HL-60 (cell line): ENCODE data around the gene WDR49.

Experiments used
- DNase-seq, 2 experiments: peaks; one replicate each; pipeline ENCODE4 v3.0.0-alpha.2; 2010 to 2020; ENCODE audit warnings: low read depth in 1 of 2, low spot score in 1 of 2
- H3K27ac ChIP-seq: fragments of 250-450 bp; sonication (Bioruptor Pico); replicated peaks from 2 replicates; pipeline ENCODE4 v1.5.1; 2020; ENCODE audit warnings: mild to moderate bottlenecking, moderate library complexity
- H3K27me3 ChIP-seq: fragments of 250-450 bp; sonication (Bioruptor Pico); 2 replicates; pipeline ENCODE4 v1.5.1; 2021; ENCODE audit warnings: mild to moderate bottlenecking, moderate library complexity; ENCODE audit not compliant: insufficient read depth, poor library complexity, severe bottlenecking
- H3K4me3 ChIP-seq: replicated peaks from 2 replicates; pipeline ENCODE4 v1.5.1; 2011; ENCODE audit warnings: mild to moderate bottlenecking, control low read depth, low read length; ENCODE audit not compliant: insufficient read depth
- GABPA ChIP-seq: IDR thresholded peaks from 2 replicates; pipeline ENCODE4 v1.6.1; 2012; ENCODE audit warnings: low read depth
- POLR2AphosphoS5 ChIP-seq: IDR thresholded peaks from 2 replicates; pipeline ENCODE4 v1.6.1; 2012; ENCODE audit warnings: low read depth
- SPI1 ChIP-seq: IDR thresholded peaks from 2 replicates; pipeline ENCODE4 v1.6.1; 2012; ENCODE audit warnings: low read depth, mild to moderate bottlenecking, borderline replicate concordance
- TF ChIP-seq, protein P1 (sequence below): IDR thresholded peaks from one replicate; pipeline ENCODE4 v1.5.1; 2011; ENCODE audit warnings: low read length, control low read depth, inconsistent platforms; ENCODE audit not compliant: insufficient read depth
- TF ChIP-seq, protein P2 (sequence below): IDR thresholded peaks from 2 replicates; pipeline ENCODE4 v1.6.1; 2012; ENCODE audit warnings: low read depth; ENCODE audit not compliant: insufficient replicate concordance

Gene WDR49

GRCh38 chr3:167611718-167612117, 42.0 kb downstream of the WDR49 start:
- Histone ChIP-seq H3K27me3 (no peaks in the 10 kb centered on the region), H3K4me3 (no peak overlapping the region), H3K27ac (no peak overlapping the region)
- TF ChIP-seq, protein P1, sequence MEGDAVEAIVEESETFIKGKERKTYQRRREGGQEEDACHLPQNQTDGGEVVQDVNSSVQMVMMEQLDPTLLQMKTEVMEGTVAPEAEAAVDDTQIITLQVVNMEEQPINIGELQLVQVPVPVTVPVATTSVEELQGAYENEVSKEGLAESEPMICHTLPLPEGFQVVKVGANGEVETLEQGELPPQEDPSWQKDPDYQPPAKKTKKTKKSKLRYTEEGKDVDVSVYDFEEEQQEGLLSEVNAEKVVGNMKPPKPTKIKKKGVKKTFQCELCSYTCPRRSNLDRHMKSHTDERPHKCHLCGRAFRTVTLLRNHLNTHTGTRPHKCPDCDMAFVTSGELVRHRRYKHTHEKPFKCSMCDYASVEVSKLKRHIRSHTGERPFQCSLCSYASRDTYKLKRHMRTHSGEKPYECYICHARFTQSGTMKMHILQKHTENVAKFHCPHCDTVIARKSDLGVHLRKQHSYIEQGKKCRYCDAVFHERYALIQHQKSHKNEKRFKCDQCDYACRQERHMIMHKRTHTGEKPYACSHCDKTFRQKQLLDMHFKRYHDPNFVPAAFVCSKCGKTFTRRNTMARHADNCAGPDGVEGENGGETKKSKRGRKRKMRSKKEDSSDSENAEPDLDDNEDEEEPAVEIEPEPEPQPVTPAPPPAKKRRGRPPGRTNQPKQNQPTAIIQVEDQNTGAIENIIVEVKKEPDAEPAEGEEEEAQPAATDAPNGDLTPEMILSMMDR, result no peak
- TF ChIP-seq, protein P2, sequence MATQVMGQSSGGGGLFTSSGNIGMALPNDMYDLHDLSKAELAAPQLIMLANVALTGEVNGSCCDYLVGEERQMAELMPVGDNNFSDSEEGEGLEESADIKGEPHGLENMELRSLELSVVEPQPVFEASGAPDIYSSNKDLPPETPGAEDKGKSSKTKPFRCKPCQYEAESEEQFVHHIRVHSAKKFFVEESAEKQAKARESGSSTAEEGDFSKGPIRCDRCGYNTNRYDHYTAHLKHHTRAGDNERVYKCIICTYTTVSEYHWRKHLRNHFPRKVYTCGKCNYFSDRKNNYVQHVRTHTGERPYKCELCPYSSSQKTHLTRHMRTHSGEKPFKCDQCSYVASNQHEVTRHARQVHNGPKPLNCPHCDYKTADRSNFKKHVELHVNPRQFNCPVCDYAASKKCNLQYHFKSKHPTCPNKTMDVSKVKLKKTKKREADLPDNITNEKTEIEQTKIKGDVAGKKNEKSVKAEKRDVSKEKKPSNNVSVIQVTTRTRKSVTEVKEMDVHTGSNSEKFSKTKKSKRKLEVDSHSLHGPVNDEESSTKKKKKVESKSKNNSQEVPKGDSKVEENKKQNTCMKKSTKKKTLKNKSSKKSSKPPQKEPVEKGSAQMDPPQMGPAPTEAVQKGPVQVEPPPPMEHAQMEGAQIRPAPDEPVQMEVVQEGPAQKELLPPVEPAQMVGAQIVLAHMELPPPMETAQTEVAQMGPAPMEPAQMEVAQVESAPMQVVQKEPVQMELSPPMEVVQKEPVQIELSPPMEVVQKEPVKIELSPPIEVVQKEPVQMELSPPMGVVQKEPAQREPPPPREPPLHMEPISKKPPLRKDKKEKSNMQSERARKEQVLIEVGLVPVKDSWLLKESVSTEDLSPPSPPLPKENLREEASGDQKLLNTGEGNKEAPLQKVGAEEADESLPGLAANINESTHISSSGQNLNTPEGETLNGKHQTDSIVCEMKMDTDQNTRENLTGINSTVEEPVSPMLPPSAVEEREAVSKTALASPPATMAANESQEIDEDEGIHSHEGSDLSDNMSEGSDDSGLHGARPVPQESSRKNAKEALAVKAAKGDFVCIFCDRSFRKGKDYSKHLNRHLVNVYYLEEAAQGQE, result peak; percentile 78
- DNase-seq, result no peak

- DNase-seq, result no peak
- Histone ChIP-seq H3K27me3 (no peaks in the 10 kb centered on the region), H3K4me3 (no peak overlapping the region), H3K27ac (no peak overlapping the region)
- TF ChIP-seq SPI1, result no peak
- TF ChIP-seq GABPA, result no peak
- TF ChIP-seq POLR2AphosphoS5, result no peak
- TF ChIP-seq, protein P2, result no peak
- TF ChIP-seq, protein P1, result no peak
Measured at GRCh38 chr3:167609156-167609555, 44.6 kb downstream of the WDR49 start.

- no peak overlapping the region for H3K4me3 ChIP-seq
- H3K27ac ChIP-seq, result no peak overlapping the region
- TF ChIP-seq SPI1, result no peak
- TF ChIP-seq, protein P2, result no peak
- TF ChIP-seq POLR2AphosphoS5, result no peak
- no peak for TF ChIP-seq GABPA
- TF ChIP-seq, protein P1, result no peak
- H3K27me3 ChIP-seq, result no peaks in the 10 kb centered on the region
- DNase-seq, result no peak
Measured at GRCh38 chr3:167606836-167607235, 46.9 kb downstream of the WDR49 start.
